ENCODE measurements around the gene SHB. TPM values are rescaled to one million over a fixed set of nuclear protein-coding genes. Genes with fewer than 3 reads are reported as not detected.
"Not testable (repeated sequence)": the region's sequence is repeated elsewhere in the genome, so short reads cannot be mapped to it uniquely, and the experiment has no call there.

Gene SHB
- total RNA-seq, 2 donors from 2014 or later: 33.9 to 39.9 TPM

DNA sequence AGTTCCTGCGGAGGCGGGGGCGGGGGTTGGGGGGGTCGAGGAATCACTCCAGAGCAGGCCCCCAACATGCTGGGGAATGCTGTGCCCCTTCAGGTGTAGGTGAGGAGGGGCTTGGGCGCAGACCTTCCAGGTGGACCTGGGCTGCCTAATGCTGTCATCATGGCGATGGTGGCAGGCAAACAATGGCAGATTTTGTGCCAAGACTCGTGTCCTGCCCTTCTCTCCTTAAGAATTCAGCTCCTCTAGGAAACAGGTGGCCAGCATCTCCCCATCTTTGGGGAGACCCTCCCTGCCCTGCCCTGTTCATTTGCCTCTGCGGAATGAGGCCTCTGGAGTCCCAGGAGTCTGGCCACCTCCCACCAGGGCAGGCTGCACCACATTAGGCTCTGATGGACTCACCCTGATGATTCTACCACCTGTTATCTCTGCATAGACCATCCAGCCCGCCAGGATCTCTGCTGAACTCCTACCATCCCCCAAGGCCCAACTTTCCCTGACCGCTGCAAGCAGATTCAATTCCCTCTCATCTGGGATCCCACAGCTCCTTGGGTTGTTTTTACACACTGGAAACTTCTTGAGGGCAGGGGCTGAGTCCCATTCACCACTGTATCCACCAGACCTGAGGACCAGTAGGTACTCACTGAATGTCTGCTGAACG is 154.2 kb downstream of the SHB start:
- TF ChIP-seq, protein P1, sequence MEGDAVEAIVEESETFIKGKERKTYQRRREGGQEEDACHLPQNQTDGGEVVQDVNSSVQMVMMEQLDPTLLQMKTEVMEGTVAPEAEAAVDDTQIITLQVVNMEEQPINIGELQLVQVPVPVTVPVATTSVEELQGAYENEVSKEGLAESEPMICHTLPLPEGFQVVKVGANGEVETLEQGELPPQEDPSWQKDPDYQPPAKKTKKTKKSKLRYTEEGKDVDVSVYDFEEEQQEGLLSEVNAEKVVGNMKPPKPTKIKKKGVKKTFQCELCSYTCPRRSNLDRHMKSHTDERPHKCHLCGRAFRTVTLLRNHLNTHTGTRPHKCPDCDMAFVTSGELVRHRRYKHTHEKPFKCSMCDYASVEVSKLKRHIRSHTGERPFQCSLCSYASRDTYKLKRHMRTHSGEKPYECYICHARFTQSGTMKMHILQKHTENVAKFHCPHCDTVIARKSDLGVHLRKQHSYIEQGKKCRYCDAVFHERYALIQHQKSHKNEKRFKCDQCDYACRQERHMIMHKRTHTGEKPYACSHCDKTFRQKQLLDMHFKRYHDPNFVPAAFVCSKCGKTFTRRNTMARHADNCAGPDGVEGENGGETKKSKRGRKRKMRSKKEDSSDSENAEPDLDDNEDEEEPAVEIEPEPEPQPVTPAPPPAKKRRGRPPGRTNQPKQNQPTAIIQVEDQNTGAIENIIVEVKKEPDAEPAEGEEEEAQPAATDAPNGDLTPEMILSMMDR (IDR thresholded peaks at IDR 0.05): no peak
- DNase-seq (ENCODE audit: low spot score): no peak
- peaks cover 0 to 29% of the 10 kb centered on the region in 2 donors for H3K4me1 ChIP-seq
- no peak overlapping the region for H3K4me3 ChIP-seq
- no peaks in the 10 kb centered on the region for H3K9me3 ChIP-seq
- H3K36me3 ChIP-seq: peaks cover 26% of the 10 kb centered on the region
- no peak overlapping the region for H3K27ac ChIP-seq
- no peaks in the 10 kb centered on the region for H3K27me3 ChIP-seq

DNA sequence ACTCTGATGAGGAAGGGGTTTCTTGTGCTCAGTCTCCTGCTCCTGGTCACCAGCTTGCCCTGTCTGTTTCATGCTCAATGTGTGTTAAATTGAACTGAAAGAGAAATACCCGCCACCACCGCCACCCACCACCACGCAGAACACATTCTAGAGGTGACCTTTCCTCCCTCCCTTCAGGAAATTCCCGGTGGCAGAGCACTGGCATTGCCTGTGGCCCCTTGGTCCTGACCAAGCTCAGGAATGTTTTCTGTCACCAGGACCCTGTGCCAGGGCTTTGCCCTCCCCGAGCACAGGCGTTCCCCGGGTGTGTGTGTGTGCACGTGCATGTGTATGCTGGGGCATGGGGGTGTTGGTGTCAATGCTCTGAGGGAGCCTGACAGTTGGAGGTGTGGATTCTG is 154.9 kb downstream of the SHB start:
- H3K9me3 ChIP-seq: no peaks in the 10 kb centered on the region
- H3K27me3 ChIP-seq: no peaks in the 10 kb centered on the region
- H3K36me3 ChIP-seq: peaks cover 20% of the 10 kb centered on the region
- H3K4me3 ChIP-seq: no peak overlapping the region
- no peak for DNase-seq (ENCODE audit: low spot score)
- TF ChIP-seq, protein P1 (IDR thresholded peaks at IDR 0.05): no peak
- no peak overlapping the region for H3K27ac ChIP-seq
- peaks cover 0 to 29% of the 10 kb centered on the region in 2 donors for H3K4me1 ChIP-seq

DNA sequence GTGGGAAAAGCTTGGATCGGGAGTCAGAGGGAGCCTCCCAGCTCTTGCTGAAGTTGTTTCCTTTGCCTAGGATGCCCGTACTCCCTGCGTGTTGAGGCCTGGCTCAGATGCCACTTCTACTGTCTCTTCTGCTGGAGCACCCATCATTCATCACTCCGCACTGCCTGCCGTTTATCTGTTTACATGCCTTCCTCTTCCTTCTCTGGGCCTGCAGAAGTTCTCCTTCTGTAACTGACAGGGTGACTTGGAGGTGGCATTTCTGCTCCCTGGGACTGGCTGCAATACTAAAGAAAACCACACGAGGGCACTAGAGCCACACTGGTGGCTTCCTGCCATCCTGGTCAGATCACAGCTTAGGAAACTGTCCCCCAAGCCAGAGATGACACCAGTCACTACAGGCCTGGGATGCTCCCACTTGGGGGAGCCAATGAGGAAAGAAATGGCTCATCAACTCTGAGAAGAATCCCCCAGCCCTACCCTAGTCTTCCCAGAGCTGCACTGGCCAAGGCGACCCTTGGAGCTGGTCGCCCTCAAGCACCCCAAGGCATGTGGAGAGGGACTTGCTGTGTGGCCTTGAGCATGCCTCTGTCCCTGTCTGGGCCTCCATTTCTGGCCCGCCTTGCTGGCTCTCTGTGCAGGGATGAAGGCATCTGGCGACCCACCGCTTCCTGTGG is 155.4 kb downstream of the SHB start:
- Histone ChIP-seq H3K4me1 (peaks cover 0 to 29% of the 10 kb centered on the region in 2 donors), H3K36me3 (peaks cover 15% of the 10 kb centered on the region), H3K27ac (no peak overlapping the region), H3K9me3 (no peaks in the 10 kb centered on the region), H3K27me3 (no peaks in the 10 kb centered on the region), H3K4me3 (no peak overlapping the region)
- peak; percentile 92 for DNase-seq (ENCODE audit: low spot score)
- TF ChIP-seq, protein P1 (IDR thresholded peaks at IDR 0.05): peak; percentile 93 to 98

DNA sequence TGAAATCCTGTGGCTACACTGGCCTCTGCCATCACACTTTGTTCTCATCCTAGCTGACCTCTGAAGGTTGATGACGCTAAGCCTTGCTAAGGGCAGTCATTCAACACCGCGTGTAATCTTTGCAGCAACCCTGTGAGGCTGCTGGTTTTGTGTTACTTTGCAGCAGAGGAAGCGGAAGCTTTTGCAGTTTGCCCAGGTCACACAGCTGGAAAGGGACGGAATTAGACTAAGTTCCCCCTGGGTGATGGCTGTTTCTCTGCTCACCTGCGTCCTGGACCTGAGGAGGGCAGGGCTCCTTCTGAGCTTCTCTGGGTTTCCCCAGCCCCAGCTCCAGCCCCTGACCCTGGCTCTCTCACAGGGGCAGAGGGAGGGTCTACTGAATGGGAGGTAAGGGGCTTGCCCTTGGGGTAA is 157.8 kb downstream of the SHB start:
- H3K27ac ChIP-seq: no peak overlapping the region
- DNase-seq (ENCODE audit: low spot score): no peak
- H3K36me3 ChIP-seq: no peaks in the 10 kb centered on the region
- TF ChIP-seq, protein P1 (IDR thresholded peaks at IDR 0.05): no peak
- H3K27me3 ChIP-seq: no peaks in the 10 kb centered on the region
- H3K4me1 ChIP-seq: peaks cover 0 to 11% of the 10 kb centered on the region in 2 donors
- H3K9me3 ChIP-seq: no peaks in the 10 kb centered on the region
- H3K4me3 ChIP-seq: no peak overlapping the region

DNA sequence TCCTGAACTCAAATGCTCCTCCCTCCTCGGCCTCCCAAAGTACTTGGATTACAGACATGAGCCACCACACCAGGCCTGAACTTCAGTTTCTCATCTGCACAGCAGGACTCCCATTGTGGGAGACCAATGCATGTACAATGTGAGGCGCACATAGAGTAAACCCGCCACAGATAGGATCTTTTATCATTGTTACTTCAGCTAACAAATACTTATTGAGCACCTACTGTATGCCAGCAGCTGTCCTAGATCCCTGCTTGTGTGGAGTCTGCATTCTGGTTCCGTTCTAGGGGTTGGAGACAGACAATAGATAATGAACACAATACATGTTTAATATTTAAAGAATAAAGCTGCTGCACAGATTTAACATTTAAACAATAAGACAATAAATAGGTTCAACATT is 158.8 kb downstream of the SHB start:
- H3K36me3 ChIP-seq: no peaks in the 10 kb centered on the region
- peaks cover 0 to 7% of the 10 kb centered on the region in 2 donors for H3K4me1 ChIP-seq
- no peaks in the 10 kb centered on the region for H3K9me3 ChIP-seq
- H3K27ac ChIP-seq: no peak overlapping the region
- TF ChIP-seq, protein P1 (IDR thresholded peaks at IDR 0.05): no peak
- DNase-seq (ENCODE audit: low spot score): no peak
- H3K27me3 ChIP-seq: no peaks in the 10 kb centered on the region
- no peak overlapping the region for H3K4me3 ChIP-seq

DNA sequence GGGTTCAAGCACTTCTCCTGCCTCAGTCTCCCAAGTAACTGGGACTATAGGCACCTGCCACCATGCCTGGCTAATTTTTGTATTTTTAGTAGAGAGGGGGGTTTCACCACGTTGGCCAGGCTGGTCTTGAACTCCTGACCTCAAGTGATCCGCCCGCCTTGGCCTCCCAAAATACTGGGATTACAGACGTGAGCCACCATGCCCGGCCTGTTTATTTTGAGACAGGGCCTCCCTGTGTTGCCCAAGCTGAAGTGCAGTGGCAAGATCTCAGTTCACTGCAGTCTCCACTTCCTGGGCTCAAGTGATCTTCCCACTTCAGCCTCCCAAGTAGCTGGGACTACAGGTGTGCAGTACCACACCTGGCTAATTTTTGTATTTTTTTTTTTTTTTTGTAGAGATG is 159.2 kb downstream of the SHB start:
- H3K27ac ChIP-seq; H3K9me3 ChIP-seq; DNase-seq (ENCODE audit: low spot score); H3K4me3 ChIP-seq; H3K36me3 ChIP-seq; H3K27me3 ChIP-seq: not testable (repeated sequence)
- H3K4me1 ChIP-seq: peaks cover 0 to 11% of the 10 kb centered on the region in 2 donors
